Thyroid gland (tissue), 4 donors: ENCODE results near the gene REXO1. TPM values are rescaled to one million over a fixed set of nuclear protein-coding genes. Genes with fewer than 3 reads are reported as not detected.

Source experiments
- DNase-seq, 2 donors: peaks; one replicate each; pipeline ENCODE4 v3.0.0-alpha.2; 2019
- H3K27ac ChIP-seq, 3 donors: fragments of 200-600 bp; sonication (generic); 1 replicate in 2 of 3; 2 replicates in 1 of 3; pipeline ENCODE4 v1.5.1; 2016 to 2019; ENCODE audit warnings: mild to moderate bottlenecking in 1 of 3, moderate library complexity in 1 of 3
- H3K27me3 ChIP-seq: fragments of 200-600 bp; sonication (generic); one replicate; pipeline ENCODE4 v1.5.1; 2019
- H3K36me3 ChIP-seq, 2 donors: fragments of 200-600 bp; sonication (generic); one replicate each; pipeline ENCODE4 v1.5.1; 2016 to 2019
- H3K4me1 ChIP-seq, 2 donors: fragments of 200-600 bp; sonication (generic); one replicate each; pipeline ENCODE4 v1.5.1; 2017 to 2019
- H3K4me3 ChIP-seq, 3 donors: fragments of 200-600 bp; sonication (generic); replicated peaks in 1 of 3; 1 replicate in 2 of 3; 2 replicates in 1 of 3; pipeline ENCODE4 v1.5.1; 2016; ENCODE audit warnings: mild to moderate bottlenecking in 1 of 3
- H3K9me3 ChIP-seq: fragments of 200-600 bp; sonication (generic); one replicate; pipeline ENCODE4 v1.5.1; 2017
- POLR2A ChIP-seq, 2 donors: fragments of 450-650 bp; IDR thresholded peaks; one replicate each; pipeline ENCODE4 v1.6.1; 2017; ENCODE audit warnings: antibody characterized with exemption in 2 of 2, mild to moderate bottlenecking in 2 of 2, moderate library complexity in 1 of 2
- WGBS, 2 donors: methylation state at CpG; one replicate each; pipeline ENCODE4 v1.1.5; 2017; 5-methylcytosine and 5-hydroxymethylcytosine counted together
- intact Hi-C: fragments of 100-400 bp; cut with DNase I; formaldehyde crosslinking; loops from one replicate; pipeline ENCODE4 v1.15.1; 2023
- total RNA-seq, 4 donors: library from RNA; depleted of rRNA; stranded (reverse); fragments of >200 nt; gene quantifications; one replicate each; pipeline ENCODE4 v1.2.3, GENCODE V29; 2016
- TF ChIP-seq, protein P1 (sequence below), 6 experiments: fragments of 200-600 bp in 3 of 6; fragments of 450-650 bp in 3 of 6; sonication (generic) in 3 of 6; IDR thresholded peaks; one replicate each; pipeline ENCODE4 v1.5.1; 2016 to 2019; ENCODE audit warnings: antibody characterized with exemption in 6 of 6, mild to moderate bottlenecking in 2 of 6, inconsistent platforms in 1 of 6, moderate library complexity in 1 of 6

Gene REXO1
- total RNA-seq, 4 donors from 2014 or later, result 14.0 to 21.8 (median 17.2) TPM

DNA sequence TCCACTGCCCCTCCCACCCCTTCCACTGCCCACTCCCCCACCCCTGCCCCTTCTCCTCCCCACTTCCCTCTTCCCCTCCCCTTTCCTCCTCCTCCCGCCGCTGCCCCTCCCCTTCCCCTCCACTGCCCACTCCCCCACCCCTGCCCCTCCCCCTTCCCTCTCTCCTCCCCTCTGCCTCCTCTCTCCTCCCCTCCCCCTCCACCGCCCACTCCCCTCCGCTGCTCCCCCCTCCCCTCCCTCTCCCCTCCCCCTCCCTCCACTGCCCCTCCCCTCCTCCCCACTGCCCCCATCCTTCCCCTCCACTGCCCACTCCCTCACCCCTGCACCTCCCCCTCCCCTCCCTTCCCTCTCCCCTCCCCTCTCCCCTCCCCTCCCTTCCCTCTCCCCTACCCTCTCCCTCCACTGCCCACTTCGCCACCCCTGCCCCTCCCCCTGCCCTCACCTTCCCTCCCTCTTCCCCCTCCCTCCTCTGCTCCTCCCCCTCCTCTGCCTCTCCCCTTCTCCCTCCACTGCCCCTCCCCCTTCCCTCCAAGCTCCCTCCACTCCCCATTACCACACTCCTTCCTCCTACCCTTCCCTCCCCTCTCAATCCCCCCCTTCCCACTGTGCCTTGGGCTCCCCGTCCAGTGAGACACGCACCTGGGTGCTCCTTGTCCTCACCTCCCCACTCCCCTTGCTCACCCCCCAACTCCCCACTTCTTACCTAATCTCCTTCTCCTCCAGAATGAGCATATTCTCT lies 58.1 kb downstream of the REXO1 start:
- 24 to 54% methylated on average over 3 to 4 of the region's 7 CpGs for WGBS, 2 donors
- H3K4me3 ChIP-seq, result no peak overlapping the region
- no peak for DNase-seq
- no peaks in the 10 kb centered on the region for H3K4me1 ChIP-seq
- H3K9me3 ChIP-seq, result no peaks in the 10 kb centered on the region
- H3K36me3 ChIP-seq, result no peaks in the 10 kb centered on the region
- H3K27ac ChIP-seq, result no peak overlapping the region
- intact Hi-C loops, result no loop called here
- H3K27me3 ChIP-seq, result no peaks in the 10 kb centered on the region
- TF ChIP-seq, protein P1, sequence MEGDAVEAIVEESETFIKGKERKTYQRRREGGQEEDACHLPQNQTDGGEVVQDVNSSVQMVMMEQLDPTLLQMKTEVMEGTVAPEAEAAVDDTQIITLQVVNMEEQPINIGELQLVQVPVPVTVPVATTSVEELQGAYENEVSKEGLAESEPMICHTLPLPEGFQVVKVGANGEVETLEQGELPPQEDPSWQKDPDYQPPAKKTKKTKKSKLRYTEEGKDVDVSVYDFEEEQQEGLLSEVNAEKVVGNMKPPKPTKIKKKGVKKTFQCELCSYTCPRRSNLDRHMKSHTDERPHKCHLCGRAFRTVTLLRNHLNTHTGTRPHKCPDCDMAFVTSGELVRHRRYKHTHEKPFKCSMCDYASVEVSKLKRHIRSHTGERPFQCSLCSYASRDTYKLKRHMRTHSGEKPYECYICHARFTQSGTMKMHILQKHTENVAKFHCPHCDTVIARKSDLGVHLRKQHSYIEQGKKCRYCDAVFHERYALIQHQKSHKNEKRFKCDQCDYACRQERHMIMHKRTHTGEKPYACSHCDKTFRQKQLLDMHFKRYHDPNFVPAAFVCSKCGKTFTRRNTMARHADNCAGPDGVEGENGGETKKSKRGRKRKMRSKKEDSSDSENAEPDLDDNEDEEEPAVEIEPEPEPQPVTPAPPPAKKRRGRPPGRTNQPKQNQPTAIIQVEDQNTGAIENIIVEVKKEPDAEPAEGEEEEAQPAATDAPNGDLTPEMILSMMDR (IDR thresholded peaks at IDR 0.05), result no peak
- TF ChIP-seq POLR2A (IDR thresholded peaks at IDR 0.05), result no peak

DNA sequence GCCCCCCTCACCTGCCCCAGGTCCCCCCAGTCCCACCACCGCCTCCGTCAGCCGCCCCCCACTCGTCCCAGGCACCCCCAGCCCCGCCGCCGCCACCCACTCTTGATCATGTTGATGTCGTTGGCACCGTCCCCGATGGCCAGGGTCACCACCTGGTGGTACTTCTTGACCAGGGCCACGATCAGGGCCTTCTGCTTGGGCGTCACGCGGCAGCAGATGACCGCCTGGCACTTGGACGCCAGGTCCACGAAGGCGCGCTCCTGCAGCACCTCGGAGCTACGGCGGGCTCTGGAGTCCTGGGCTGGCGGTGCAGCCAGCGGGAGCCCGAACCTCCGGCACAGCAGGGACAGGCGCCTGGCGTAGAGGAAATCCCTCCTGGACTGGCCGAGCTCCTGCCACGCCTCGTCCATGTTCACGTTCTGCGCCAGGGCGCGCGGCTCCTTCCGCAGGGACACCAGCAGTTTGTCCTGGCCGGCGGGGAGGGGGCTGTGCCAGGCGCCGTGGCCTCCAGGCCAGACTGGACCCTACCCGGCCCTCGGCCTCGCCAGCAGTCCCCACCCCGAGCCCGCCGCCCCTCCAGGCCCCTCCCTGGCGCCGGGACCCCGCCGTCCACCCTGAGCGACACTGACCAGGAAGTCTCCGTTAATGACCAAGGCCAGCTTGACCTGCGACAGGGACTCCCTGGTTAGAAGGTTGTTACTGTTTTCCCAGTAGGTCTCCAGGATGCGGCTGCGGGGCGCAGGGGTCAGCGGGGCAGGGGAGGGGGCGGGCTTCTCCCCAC lies 58.8 kb downstream of the REXO1 start:
- intact Hi-C loops, result no loop called here
- H3K27me3 ChIP-seq, result no peaks in the 10 kb centered on the region
- H3K27ac ChIP-seq, result no peak overlapping the region
- H3K9me3 ChIP-seq, result no peaks in the 10 kb centered on the region
- no peaks in the 10 kb centered on the region for H3K4me1 ChIP-seq
- no peak for DNase-seq
- no peaks in the 10 kb centered on the region for H3K36me3 ChIP-seq
- WGBS, 2 donors, result 12 to 27% methylated on average over 8 to 17 of the region's 59 CpGs
- TF ChIP-seq, protein P1 (IDR thresholded peaks at IDR 0.05), result no peak
- TF ChIP-seq POLR2A (IDR thresholded peaks at IDR 0.05), result no peak
- H3K4me3 ChIP-seq, result no peak overlapping the region

DNA sequence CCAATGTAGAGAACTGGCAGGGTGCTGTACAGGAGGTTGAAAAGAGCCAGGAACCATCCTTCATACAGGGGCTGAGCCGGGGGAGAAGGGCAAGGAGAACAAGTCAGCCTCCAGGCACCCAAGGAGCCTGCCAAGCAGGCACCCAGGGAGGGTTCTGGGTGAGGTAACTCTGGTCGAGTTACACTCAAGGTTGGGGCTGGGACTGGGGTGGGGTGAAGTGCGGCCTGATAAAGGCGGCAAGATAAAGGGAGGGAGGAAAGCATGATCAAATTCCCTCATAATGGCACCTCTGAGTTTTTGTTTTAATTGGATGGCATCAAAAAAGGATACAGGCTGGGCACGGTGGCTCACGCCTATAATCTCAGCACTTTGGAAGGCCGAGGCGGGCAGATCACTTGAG lies 61.2 kb downstream of the REXO1 start:
- H3K4me1 ChIP-seq, result no peaks in the 10 kb centered on the region
- no peak for TF ChIP-seq POLR2A (IDR thresholded peaks at IDR 0.05)
- TF ChIP-seq, protein P1 (IDR thresholded peaks at IDR 0.05), result no peak
- no peaks in the 10 kb centered on the region for H3K9me3 ChIP-seq
- H3K4me3 ChIP-seq, result no peak overlapping the region
- no peak overlapping the region for H3K27ac ChIP-seq
- no peak for DNase-seq
- no peaks in the 10 kb centered on the region for H3K27me3 ChIP-seq
- 74 to 80% methylated on average over 8 of the region's 8 CpGs for WGBS, 2 donors
- no peaks in the 10 kb centered on the region for H3K36me3 ChIP-seq
- intact Hi-C loops, result no loop called here

DNA sequence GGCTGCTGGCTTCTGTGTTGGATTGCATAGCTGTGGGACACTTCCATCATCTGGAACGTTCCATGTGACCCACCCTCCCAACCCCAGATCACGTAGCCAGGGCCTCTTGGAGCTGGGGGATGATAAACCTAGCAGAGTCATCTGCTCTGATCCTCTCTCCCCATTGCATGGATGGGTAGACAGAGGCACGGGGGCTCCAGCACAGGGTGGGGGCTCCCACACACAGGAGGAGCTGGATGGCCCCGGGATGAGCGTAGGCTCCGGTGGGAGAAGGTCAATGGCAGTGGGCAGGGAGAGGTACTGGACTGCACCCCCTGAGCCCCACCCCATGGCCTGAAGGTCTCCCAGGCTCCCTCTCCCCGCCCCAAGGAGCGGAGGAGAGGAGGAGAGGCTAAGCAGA lies 61.6 kb downstream of the REXO1 start:
- Histone ChIP-seq H3K36me3 (no peaks in the 10 kb centered on the region), H3K9me3 (no peaks in the 10 kb centered on the region), H3K27me3 (no peaks in the 10 kb centered on the region), H3K4me1 (no peaks in the 10 kb centered on the region), H3K4me3 (no peak overlapping the region), H3K27ac (no peak overlapping the region)
- TF ChIP-seq, protein P1 (IDR thresholded peaks at IDR 0.05), result no peak
- no peak for TF ChIP-seq POLR2A (IDR thresholded peaks at IDR 0.05)
- intact Hi-C loops, result no loop called here
- DNase-seq, result no peak
- 80 to 85% methylated on average over 6 to 8 of the region's 8 CpGs for WGBS, 2 donors

- no peaks in the 10 kb centered on the region for H3K9me3 ChIP-seq
- H3K36me3 ChIP-seq, result no peaks in the 10 kb centered on the region
- WGBS, 2 donors, result 84 to 92% methylated on average over 8 to 19 of the region's 19 CpGs
- DNase-seq, result no peak
- intact Hi-C loops, result no loop called here
- no peaks in the 10 kb centered on the region for H3K4me1 ChIP-seq
- H3K27ac ChIP-seq, result no peak overlapping the region
- H3K27me3 ChIP-seq, result peaks cover 4% of the 10 kb centered on the region
- no peak for TF ChIP-seq POLR2A (IDR thresholded peaks at IDR 0.05)
- TF ChIP-seq, protein P1 (IDR thresholded peaks at IDR 0.05), result no peak
- H3K4me3 ChIP-seq, result no peak overlapping the region
Measured at GRCh38 chr19:1785310-1785709, 63.0 kb downstream of the REXO1 start.
